LNCaP clone FGC (cell line): ENCODE results near the gene RAB20.

Source experiments
- DNase-seq: peaks from one replicate; pipeline ENCODE4 v3.0.0-alpha.2; 2011; ENCODE audit warnings: low read depth
- H3K4me3 ChIP-seq: 2 replicates; pipeline ENCODE4 v1.5.1; 2011; ENCODE audit warnings: mild to moderate bottlenecking, low read depth, low read length, control low read depth
- CTCF ChIP-seq: IDR thresholded peaks from 2 replicates; pipeline ENCODE4 v1.5.1; 2012; ENCODE audit warnings: mild to moderate bottlenecking; ENCODE audit not compliant: control insufficient read depth, insufficient read depth; ENCODE audit errors: extremely low read depth

Gene RAB20

GRCh38 chr13:110531100-110531499 lies 30.4 kb downstream of the RAB20 start:
- DNase-seq, result no peak
- no peak overlapping the region for H3K4me3 ChIP-seq
- TF ChIP-seq CTCF, result no peak

- no peak overlapping the region for H3K4me3 ChIP-seq
- no peak for TF ChIP-seq CTCF
- DNase-seq, result no peak
These were observed 31.8 kb downstream of the RAB20 start for GRCh38 chr13:110529522-110530311.

- no peak for TF ChIP-seq CTCF
- H3K4me3 ChIP-seq, result no peak overlapping the region
- no peak for DNase-seq
These were observed 32.6 kb downstream of the RAB20 start for GRCh38 chr13:110528911-110529310.

- DNase-seq, result no peak
- no peak overlapping the region for H3K4me3 ChIP-seq
- no peak for TF ChIP-seq CTCF
These were observed 33.2 kb downstream of the RAB20 start for GRCh38 chr13:110528371-110528770.

- TF ChIP-seq CTCF, result no peak
- DNase-seq, result no peak
- no peak overlapping the region for H3K4me3 ChIP-seq
These were observed 35.9 kb downstream of the RAB20 start for GRCh38 chr13:110525328-110526319.

- no peak for TF ChIP-seq CTCF
- DNase-seq, result peak; percentile 19
- 0 out of 2 replicates have a peak overlapping the region, but pooled peaks have one; percentile 2 for H3K4me3 ChIP-seq
These were observed 36.8 kb downstream of the RAB20 start for GRCh38 chr13:110524541-110525257.
